HTR-8/SVneo (cell line): ENCODE results near the gene SLC13A4.
"Not testable (repeated sequence)": the region's sequence is repeated elsewhere in the genome, so short reads cannot be mapped to it uniquely, and the experiment has no call there.

Experiments used
- DNase-seq: peaks from one replicate; pipeline ENCODE4 v3.0.0; 2011; ENCODE audit warnings: low spot score, mixed read lengths; ENCODE audit not compliant: insufficient read length
- FAIRE-seq: peaks from 2 replicates; lab custom pipeline; 2011; peaks lifted over from hg19 to GRCh38; lab: Jason Lieb, UNC

SLC13A4 gene

GRCh38 chr7:135728136-135728669 lies at the start of gene SLC13A4:
Gene SLC13A4, minus strand, starts transcription at chr7:135728186. Its CDS starts 690 bp downstream, at chr7:135727496.
- no peak for DNase-seq
- no peak for FAIRE-seq

- not testable (repeated sequence) for DNase-seq, FAIRE-seq
These were observed 47.9 kb upstream of the SLC13A4 start for GRCh38 chr7:135775915-135776314.

- DNase-seq (no peak), FAIRE-seq (no peak)
These were observed 47.2 kb upstream of the SLC13A4 start for GRCh38 chr7:135775230-135775629.

GRCh38 chr7:135774284-135774683 lies 46.3 kb upstream of the SLC13A4 start:
- FAIRE-seq (no peak), DNase-seq (no peak)

- DNase-seq (no peak), FAIRE-seq (no peak)
These were observed 45.5 kb upstream of the SLC13A4 start for GRCh38 chr7:135773464-135773863.

GRCh38 chr7:135772639-135773222 lies 44.7 kb upstream of the SLC13A4 start:
- DNase-seq, result no peak
- no peak for FAIRE-seq

GRCh38 chr7:135771961-135772638 lies 44.1 kb upstream of the SLC13A4 start:
- DNase-seq (no peak), FAIRE-seq (no peak)

- DNase-seq (no peak), FAIRE-seq (no peak)
These were observed 43.1 kb upstream of the SLC13A4 start for GRCh38 chr7:135771051-135771450.

- DNase-seq, result no peak
- no peak for FAIRE-seq
These were observed 42.2 kb upstream of the SLC13A4 start for GRCh38 chr7:135770139-135770710.

GRCh38 chr7:135769005-135769802 lies 41.2 kb upstream of the SLC13A4 start:
- FAIRE-seq (no peak), DNase-seq (no peak)

- FAIRE-seq (no peak), DNase-seq (no peak)
These were observed 40.5 kb upstream of the SLC13A4 start for GRCh38 chr7:135768467-135768866.

GRCh38 chr7:135768064-135768463 lies 40.1 kb upstream of the SLC13A4 start:
- DNase-seq (no peak), FAIRE-seq (no peak)

GRCh38 chr7:135763261-135763660 lies 35.3 kb upstream of the SLC13A4 start:
- FAIRE-seq (no peak), DNase-seq (no peak)

GRCh38 chr7:135761751-135762488 lies 33.9 kb upstream of the SLC13A4 start:
- DNase-seq (no peak), FAIRE-seq (no peak)

- FAIRE-seq, result no peak
- DNase-seq, result no peak
These were observed 31.5 kb upstream of the SLC13A4 start for GRCh38 chr7:135759532-135759931.

GRCh38 chr7:135758531-135758932 lies 30.5 kb upstream of the SLC13A4 start:
- FAIRE-seq, result no peak
- DNase-seq, result no peak

GRCh38 chr7:135757719-135758411 lies 29.9 kb upstream of the SLC13A4 start:
- DNase-seq (peak; percentile 23), FAIRE-seq (no peak)

GRCh38 chr7:135756191-135756590 lies 28.2 kb upstream of the SLC13A4 start:
- FAIRE-seq, result no peak
- no peak for DNase-seq

- FAIRE-seq (no peak), DNase-seq (no peak)
These were observed 27.4 kb upstream of the SLC13A4 start for GRCh38 chr7:135755351-135755753.
